ENCODE data around the gene TM9SF4.

Gene TM9SF4

DNA sequence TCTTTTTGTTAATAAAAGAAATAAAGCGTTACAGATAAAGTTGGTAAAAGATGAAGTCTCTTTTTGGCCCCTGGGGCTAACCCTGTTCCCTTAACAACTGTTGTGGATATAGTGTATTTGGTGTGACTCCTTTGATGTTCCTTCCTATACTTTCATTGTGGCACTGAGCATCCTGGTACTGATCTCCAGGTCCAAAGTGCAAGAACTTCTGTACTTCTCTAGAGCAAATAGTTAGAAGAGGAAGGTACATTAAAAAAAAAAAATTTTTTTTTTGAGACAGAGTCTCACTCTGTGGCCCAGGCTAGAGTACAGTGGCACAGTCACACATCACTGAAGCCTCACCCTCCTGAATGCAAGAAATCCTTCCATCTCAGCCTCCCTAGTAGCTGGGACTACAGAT is 104.4 kb downstream of the TM9SF4 start:
- DNase-seq, result no peak

DNA sequence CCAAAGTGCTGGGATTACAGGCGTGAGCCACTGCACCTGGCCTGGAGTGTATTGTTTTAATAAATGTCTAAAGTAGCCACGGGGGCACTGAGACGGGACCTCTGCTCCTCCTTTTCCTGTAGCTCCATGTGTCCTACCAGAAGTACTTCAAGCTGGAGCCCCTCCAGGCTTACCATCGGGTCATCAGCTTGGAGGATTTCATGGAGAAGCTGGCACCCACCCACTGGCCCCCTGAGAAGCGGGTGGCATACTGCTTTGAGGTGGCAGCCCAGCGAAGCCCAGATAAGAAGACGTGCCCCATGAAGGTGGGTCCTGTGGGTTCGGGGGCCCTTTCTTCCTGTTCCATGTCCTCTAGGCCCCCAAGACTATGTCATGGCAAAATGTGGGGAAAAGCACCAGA is 105.6 kb downstream of the TM9SF4 start:
- no peak for DNase-seq

DNA sequence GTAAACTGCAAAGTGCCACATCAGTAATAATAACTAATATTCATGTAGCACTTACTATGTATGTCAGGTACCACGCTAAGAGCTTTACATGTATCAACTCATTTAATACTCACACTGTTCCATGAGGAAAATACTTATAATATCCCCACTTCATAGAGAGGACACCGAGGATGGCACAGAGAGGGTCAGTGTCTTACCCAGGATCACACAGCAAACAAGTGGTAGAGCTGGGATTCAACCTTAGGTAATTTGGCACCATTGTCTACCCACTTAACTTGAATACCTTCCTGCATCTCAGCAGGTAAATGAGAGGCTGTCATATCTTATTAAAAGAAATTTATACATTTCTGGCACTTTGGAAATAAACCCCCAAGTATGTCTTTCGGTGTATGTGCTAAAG is 106.2 kb downstream of the TM9SF4 start:
- no peak for DNase-seq

DNA sequence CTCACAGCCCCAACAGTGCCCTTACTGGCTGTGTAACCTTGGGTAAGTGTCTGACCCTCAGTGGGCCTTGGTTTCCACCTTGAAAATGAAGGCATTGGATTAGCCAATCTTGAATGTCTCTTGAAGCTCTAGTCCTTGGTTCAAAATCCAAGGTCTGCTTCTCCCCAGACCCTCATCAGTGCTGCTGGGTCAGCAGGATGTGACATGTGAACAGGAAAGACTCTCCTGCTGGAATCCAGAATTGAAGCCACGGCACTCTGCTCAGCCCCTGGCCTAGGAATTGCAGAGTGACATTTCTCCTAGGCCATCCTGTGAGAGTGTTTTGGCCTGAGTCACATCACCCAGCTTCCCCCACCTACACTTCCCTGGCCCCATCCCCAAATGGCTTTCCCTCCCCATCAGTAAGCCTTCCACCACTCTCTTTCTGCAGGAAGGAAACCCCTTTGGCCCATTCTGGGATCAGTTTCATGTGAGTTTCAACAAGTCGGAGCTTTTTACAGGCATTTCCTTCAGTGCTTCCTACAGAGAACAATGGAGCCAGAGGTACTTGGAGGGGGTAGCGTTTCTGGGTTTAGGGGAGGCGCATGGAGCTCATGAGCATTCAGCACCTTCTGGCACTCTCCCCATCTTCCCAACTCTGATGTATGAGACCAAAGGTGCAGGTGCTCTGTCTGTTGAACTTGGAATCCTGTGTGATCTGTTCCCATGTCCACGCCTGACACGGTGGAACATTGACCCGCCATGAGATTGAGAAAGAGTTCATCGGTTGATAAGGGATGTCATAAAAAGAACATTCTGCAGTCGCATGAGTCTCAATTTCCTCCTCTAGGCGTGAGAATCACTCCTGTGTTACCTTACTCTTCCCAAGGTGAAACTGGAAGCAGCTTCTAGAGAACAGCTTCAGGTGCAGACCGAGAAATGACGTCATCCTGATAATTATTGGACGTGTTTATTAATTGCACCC is 106.9 kb downstream of the TM9SF4 start:
- no peak for DNase-seq

Measured in NCI-H446 (cell line).